Cerebellar nuclear complex (tissue), 1 donor: ENCODE measurements around the gene GXYLT1.
"Not testable (repeated sequence)": the region's sequence is repeated elsewhere in the genome, so short reads cannot be mapped to it uniquely, and the experiment has no call there.

Experiments used
- DNase-seq, 2 experiments: peaks; one replicate each; lab custom pipeline; 2025; lab: John Stamatoyannopoulos, UW

Gene GXYLT1

DNA sequence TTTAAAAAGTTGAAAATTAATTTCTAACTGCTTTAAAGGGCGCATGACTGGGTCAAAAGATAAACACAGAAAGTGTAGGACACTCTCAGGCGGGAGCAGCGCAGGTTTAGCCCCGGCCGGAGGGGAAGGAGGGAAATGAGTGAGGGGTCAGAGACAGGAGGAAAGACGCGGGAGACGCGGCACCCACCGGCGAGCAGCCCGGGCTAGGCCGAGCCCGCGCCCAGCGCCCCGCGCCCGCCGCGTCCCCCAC, 591 bp downstream of the GXYLT1 start:
- no peak for DNase-seq

DNA sequence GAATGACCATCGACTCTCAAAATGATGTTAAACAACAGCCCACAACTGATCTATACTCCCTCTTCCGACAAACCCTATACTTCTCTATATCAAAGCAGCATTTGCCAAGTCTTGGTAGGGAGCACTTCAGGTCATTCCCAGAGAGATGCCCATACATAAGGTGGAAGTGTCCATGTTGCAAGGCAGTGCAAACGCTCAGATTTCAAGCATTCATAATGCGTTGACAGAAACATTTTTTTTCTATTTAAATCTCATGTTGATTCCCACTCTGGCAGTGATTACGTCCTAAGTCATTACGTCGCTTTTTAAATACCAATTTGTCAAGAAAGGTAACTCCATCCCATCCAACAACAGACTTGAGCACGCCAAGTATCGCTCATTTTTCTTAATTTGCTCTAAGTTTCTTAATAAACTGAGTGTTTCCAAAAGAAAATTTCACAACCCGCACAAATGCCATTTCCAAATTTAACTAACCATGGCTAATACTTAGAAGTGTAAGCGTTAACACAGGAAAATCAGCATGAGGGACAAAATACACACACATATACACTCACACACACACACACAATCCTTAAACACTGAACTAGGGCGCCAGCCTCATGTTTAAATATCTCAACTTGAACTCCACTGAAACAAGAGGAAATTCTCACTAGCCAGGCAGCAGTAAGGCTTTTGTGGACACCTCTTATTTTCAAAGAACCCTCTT, 1.1 kb downstream of the GXYLT1 start:
- DNase-seq: no peak

DNA sequence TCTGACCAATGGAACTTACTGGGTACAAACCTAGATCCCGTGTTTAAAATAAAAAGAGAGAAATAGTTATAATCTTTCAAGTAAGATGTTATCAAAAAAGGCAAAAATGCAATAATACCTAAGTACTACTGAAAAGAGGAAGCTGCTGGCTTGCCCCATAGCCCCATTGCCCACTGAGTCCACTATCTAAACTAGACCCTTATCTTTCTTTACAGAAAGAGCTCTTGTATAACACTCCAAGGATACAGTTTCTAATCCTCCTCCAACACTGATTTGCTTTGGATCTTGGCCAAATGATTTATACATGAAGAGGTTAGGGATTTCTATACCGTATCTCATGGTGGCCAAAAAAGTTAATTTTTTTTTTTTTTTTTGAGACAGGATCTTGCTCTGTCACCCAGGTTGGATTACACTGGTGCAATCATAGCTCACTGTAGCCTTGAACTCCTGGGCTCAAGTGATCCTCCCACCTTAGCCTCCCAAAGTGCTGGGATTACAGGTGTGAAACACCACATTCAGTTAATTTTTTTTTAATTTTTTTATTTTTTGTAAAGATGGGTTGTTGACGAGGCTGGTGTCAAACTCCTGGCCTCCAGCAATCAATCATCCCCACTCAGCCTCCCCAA, 2.6 kb downstream of the GXYLT1 start:
- DNase-seq: no peak

DNA sequence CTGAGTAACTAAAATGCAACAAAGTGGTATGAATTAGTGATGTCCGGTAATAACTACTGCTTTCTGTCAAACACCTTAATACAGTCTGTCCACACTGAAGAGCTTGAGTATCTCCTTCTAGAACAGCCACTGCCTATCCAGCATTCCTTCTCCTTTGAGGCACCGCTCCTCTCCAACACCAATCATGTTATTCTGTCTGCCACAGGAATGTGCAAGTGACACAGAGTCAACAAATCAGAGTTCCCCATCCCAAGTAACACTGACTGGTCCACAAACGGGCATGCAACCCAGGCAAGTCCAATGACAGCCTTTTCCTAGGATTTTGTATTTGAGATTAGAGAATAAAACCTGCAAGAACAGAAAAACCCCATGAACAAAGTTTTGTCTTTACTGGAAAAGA, 3.8 kb downstream of the GXYLT1 start:
- no peak for DNase-seq

DNA sequence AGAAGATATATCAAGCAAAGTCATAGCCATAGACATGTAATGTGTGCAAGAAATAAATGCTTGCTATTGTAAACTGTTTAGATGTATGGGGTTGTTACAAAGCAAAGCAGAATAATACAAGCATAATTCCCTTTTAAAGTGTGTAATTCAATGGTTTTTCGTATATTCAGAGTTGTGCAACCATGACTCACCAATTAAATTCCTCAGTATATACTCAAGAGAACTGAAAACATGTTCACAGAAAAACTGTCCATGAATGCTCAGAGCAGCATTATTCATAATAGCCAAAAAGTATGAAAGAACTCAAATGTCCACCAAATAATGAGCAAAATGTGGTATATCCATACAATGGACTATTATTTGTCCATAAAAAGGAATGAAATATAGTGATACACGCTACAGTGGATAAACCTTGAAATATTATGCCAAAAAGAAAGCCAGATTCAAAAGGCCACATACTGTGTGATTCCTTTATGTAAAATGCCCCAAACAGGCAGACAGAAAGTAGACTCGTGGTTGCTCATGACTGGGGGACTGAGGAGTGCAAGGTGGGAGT, 9.3 kb downstream of the GXYLT1 start:
- DNase-seq: no peak

DNA sequence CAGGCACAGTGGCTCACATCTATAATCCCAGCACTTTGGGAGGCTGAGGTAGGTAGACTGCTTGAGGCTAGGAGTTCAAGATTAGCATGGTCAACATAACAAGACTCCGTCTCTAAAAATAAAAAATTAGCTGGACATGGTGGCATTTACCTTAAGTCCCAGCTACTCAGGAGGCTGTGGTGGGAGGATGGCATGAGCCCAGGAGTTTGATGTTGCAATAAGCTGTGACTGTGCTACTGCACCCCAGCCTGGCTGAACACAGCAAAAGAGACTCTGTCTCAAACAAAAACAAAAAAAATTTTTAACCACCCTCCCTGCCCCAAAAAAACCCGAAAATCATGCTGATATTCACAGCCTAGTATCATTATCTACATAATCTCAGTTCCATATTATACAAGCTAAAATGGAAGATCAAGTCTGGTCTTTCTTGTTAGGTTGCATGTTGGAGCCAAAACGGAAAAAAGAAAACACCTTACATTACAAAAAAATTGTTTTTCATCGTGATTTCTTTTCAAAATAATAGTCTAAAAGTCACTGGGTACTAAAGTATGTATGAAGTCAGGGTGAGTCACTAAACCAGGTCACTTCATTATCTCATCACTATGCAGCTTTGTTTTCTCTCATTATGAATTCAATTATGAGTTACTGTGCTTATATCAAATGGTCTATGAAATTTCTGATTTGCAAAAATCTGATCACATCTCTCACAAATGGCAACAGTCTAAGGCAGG, 13.8 kb downstream of the GXYLT1 start:
- no peak for DNase-seq

DNA sequence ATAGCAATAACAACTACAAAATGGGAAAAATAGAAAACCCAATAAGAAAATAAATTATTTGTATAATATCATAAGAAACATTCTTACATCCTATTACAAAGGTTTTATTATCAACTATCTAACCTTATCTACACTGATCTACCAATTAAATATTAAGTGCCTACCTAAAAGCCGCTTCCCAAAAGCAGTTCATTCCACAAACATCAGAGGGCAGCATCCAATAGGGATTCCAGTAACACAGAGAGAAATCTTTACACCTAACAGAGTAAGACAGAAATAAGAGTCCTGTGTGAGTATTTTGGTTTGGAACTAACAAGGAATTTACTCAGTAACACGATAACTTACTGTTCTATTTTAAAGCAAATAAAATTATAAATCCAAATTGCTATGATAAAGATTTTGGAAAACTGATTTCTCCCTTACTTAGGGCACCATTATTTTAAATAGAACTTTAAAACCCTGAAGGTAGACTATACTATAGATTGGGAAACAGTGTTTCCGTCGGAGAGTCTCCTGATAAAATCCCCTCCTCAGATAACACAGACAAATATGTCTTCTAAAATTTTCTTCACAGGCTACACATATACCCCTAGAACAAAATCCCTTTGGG, 15.0 kb downstream of the GXYLT1 start:
- peak in 1 of 2 experiments; percentile 40 for DNase-seq

DNA sequence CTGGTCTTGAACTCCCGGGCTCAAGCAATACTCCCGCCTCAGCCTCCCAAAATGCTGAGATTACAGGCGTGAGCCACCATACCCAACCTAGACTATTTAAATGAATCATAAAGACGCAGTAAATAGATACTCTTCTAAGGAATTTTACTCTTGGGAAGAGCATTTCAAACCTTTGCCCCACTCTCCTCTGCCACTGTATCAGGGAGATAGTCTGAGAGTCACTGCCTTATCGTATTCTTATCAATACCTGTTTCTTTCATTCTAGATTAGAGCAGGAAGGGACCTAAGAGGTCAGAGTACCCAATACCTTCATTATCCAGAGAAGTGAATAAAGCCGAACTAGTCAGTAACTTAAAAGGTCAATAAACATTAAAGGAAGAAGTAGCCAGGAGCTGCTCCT, 15.8 kb downstream of the GXYLT1 start:
- no peak for DNase-seq

DNA sequence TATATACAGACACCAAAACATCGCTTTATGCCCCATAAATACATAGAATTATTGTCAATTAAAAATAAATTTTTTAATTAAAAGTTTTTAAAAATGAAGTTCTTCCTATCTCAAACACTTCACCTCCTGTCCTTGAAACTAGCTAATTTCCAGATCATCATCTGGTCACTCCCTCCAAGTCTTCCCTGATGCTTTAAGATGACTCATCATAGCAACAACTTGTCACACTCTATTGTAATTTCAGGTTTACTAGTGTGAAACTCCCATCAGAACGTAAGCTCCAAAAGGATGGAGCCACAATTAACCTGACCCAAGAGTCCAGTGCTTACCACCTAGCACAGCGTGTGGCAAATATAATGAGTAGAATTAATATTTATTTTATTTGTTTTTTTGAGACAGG, 16.3 kb downstream of the GXYLT1 start:
- DNase-seq: no peak

DNA sequence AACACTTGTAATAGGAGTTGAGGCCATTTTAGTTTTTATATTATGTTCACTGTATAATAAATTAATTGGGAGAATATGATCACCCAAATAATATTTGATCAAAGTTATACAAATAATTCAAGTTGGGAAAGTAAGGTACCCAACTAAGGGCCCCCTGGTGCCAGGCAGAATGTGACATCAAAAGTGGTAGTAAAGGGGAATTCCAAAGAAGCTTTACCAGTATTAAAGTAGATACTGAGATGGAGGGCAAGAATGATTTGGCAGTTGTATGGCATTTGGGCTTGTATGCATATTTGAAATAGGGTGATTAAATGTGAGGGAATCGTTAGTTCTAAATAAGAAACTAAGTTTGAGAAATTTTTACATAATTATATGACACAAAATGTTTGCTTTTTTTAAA, 17.7 kb downstream of the GXYLT1 start:
- DNase-seq: no peak

DNA sequence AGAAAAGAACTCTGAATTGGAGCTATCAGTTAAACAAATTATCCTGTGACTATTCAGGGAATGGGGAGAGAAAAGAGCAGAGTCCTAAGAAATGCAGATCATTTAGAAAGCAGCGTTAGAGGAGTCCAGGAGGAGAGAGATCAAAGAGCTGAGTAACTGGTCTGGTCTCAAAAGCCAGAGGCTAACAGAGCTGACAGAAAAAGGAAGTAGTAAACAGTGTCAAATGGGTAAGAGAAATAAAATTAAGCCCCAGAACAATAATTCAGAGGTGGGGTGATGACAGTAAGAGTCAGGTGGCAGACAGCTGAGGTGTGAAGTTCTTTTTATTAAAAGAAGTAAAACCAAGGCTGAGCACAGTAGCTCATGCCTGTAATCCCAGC, 19.3 kb downstream of the GXYLT1 start:
- no peak for DNase-seq

DNA sequence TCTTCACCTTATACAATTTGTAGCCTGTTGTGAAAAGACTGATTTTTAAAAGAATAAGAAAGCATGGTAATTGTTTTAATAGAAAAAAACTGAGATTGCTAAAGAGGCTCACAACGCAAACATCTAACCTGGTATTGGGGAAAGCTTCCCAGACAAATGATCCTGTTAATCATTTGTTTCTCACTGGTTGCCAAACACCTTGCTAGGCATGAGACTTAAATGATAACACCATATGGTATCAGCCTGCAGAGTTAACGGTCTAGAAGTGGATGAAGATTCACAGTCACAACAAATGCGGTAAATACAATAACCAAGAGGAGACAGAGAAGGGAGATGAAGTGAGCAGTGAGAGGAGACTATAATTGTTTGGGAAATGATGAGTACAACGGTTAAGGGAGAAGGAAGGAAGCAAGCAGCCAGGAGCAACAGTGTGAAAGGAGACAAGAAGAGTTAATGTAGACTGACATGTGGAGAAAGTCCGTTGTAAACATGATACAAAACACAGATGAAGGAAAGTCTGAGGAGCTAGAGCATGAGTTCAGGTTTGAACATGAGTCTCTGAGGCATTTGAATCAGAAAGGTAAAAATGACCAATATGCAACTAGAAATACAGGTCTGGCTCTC, 19.8 kb downstream of the GXYLT1 start:
- no peak for DNase-seq

DNA sequence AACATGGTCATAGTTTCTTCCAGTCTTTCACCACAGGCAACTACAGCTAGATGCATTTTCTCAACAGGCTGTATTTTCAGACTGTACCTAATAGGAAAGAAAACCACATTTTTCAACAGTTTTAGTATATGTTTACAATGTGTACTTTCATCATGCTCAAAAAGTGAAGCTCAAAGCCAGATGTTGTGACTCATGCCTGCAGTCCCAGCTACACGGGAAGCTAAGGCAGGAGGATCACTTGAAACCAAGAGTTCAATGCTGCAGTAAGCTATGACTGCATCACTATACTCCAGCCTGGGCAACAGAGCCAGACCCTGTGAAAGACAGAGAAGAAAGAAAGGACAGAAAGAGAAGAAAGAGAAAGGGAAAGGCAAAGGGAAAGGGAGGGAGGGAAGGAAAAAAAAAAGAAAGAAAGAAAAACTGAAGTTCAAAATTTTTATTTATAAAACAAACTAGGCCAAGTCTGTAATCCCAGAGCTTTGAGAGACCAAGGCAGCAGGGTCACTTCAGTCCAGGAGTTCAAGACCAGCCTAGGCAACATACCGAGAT, 25.5 kb downstream of the GXYLT1 start:
- DNase-seq: no peak

DNA sequence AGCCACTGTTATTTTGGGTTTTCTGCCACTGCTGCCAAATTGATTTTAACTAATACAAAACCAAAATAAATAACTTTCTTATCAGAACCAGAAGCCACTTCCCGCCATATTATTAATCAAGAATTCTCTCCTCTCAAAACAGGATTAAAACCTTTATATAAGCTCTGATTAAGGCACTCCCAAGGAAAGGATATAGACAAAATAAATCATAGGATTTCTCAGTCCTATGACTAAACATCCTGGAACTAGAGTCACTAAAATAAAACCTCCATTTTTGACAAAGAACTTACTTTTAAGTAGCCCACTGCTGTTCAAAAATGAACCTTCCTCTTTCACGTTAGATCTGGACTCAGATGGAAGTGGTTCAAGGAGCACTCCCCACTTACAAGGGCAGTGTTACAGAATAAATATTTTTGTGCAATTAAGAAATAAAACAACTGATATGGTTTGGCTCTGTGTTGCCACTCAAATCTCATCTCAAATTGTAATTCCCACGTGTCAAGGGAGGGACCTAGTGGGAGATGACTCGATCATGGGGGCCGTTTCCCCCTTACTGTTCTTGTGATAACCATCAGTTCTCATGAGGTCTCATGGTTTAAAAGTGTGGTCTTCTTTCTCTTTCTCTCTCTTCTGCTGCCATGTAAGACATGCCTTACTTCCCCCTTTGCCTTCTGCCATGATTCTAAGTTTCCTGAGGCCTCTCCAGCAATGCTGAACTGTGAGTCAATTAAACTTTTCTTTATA, 26.4 kb downstream of the GXYLT1 start:
- DNase-seq: no peak

DNA sequence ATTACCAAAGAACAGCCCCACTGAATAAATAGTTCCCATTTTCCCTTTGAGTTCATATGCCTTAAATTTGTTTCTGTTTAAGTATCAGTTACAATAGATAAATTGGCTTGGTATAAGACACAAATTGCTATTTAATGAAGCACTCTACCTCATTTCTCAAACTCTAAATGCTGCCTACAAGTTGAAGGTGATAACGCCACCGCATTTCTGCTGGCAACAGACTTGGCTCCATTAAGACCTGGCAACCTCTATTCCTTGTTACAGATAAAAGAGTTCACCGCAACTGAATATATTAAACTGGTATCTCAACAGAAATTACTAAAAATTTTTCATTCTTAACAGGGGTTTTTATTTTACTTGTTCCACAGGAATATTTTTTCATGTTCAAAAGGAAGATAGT, 35.6 kb downstream of the GXYLT1 start:
- DNase-seq: no peak

DNA sequence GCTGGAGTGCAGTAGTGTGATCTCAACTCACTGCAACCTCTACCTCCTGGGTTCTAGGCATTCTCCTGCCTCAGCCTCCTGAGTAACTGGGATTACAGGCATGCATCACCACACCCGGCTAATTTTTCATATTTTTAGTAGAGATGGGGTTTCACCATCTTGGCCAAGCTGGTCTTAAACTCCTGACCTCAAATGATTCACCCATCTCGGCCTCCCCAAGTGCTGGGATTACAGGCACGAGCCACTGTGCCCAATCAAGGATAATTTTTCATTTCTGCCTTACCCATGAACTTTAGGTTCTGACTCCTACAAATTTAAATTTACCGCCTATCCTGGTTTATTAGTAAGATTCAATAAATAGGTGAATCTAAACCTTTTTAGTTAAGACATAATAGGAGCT, 37.9 kb downstream of the GXYLT1 start:
- DNase-seq: not testable (repeated sequence)

DNA sequence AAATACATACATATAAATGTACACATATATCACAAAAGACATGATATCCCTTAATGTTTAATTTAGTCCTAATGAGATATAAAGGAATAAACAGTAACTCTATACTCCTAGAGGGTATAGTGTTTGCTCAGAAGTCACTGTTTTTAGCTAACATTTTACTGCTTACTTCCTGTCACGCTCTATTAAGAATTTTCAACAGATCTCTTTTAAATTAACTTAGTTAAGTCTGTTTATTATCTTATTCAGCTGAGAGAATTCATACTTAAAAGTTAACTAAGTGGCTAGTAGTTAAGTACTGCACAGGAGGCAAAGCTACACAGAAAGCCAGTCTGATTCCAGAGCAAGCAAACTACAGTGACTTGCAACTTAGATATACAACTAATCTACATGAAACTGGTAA, 39.9 kb downstream of the GXYLT1 start:
- DNase-seq: no peak

DNA sequence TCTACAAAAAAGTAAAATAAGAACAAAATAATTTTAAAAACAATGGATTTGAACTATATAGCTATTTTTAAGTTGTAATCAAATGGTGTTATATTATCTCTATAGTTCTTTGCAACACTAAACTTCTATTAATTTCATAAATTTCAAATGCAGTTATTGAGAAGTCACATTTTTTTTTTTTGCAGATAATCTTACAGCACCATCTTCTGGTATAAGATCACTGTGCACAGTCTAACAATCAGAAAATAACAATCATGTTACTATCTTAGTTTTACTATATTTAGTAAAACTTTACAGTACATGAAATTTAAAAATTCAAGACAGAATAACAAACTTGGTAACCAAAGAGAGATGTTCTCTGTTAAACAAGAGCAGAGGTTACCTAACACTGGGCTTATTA, 40.6 kb downstream of the GXYLT1 start:
- no peak for DNase-seq

DNA sequence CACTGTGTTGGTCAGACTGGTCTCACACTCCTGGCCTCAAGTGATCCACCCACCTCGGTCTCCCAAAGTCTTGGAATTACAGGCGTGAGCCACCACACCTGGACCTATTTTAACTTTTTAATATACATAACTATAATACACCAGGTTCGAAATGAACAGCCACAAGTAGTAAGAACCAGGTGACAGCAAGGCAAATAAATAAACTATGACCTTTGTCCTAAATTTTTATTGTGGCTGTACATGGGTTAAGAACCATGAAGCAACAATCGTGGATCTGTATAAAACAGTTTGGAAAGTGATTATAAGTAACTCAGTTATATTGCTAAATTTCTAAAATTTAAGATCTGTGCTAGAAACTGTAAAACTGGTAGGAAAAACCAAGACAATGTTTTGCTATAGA, 41.5 kb downstream of the GXYLT1 start:
- DNase-seq: no peak

DNA sequence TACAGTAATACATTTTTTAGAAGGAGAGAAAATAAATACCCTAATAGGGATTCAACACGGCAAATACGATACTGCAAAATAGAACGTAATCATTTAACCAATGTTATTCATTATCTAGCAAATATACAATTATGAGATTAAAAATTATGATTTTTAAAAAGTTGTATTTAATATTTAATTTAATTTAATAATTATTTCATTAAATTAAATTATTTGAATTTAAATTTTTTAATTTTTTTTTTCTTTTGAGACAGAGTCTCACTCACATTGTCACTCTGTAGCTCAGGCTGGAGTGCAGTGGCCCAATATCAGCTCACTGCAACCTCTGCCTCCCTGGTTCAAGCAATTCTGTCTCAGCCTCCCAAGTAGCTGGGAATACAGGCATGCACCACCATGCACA, 42.0 kb downstream of the GXYLT1 start:
- no peak for DNase-seq

DNA sequence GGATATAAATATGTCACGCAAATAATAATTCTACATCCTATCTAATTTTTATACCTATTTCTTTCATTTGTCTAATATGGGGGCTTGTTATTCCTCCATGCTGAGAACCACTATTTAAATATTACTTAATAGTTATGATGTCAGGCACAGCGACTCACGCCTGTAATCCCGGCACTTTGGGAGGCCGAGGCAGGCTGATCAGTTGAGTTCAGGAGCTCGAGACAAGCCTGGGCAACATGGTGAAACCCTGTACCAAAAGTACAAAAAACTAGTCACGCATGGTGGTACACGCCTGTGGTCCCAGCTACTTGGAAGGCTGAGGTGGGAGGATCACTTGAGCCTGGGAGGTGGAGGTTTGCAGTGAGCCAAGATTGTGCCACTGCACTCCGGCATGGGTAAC, 45.2 kb downstream of the GXYLT1 start:
- DNase-seq: no peak

DNA sequence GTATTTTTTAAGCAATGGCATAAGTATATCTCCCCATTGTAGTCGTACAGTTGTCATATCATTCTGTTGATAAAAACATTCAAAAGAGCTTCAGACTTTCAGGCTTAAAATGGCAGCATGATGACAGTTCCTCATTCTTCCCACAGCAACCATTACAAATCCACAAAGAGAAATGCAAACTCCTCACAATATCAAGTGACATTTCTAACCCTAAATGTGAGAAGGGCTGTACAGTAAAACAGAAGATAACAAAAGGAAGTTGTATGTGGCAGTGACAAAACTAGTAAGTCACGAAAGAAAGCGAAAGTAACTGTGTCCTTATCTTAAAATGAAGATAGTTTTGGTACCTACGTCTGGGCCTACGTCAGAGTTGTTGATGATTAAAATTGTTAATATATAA, 46.7 kb downstream of the GXYLT1 start:
- no peak for DNase-seq
